Left ventricle myocardium inferior (tissue), 1 donor: ENCODE data around the gene FARS2. TPM values are rescaled to one million over a fixed set of nuclear protein-coding genes. Genes with fewer than 3 reads are reported as not detected.

Source experiments
- DNase-seq: peaks from one replicate; pipeline ENCODE4 v3.0.0-alpha.2; 2020
- H3K27ac ChIP-seq: fragments of 200-600 bp; replicated peaks from 2 replicates; pipeline ENCODE4 v1.8.0; 2021
- H3K27me3 ChIP-seq: fragments of 200-600 bp; 2 replicates; pipeline ENCODE4 v1.8.0; 2021; ENCODE audit warnings: low read depth
- H3K36me3 ChIP-seq: fragments of 200-600 bp; 2 replicates; pipeline ENCODE4 v1.8.0; 2021
- H3K4me1 ChIP-seq: fragments of 200-600 bp; 2 replicates; pipeline ENCODE4 v1.8.0; 2021
- H3K4me3 ChIP-seq: fragments of 200-600 bp; 2 replicates; pipeline ENCODE4 v1.8.0; 2021; ENCODE audit warnings: mild to moderate bottlenecking, moderate library complexity
- H3K9me3 ChIP-seq: fragments of 200-600 bp; replicated peaks from 2 replicates; pipeline ENCODE4 v1.8.0; 2021
- CTCF ChIP-seq: fragments of 200-600 bp; IDR thresholded peaks from 2 replicates; pipeline ENCODE4 v1.8.0; 2021; ENCODE audit warnings: antibody characterized with exemption, mild to moderate bottlenecking, borderline replicate concordance
- intact Hi-C: fragments of 100-400 bp; cut with micrococcal nuclease; formaldehyde crosslinking; loops from one replicate; pipeline ENCODE4 v1.11.0; 2022
- total RNA-seq: library from RNA; stranded (reverse); fragmentation: NEBNext Ultra II Directional; extraction: Animal tissue kit (Norgen Biotek cat#: 25700); gene quantifications from one replicate; pipeline ENCODE4 v1.2.1, GENCODE V29; 2021
- donor health status: DM: no; HTN: yes; CAD: no; lungs with severe emphysema.

The FARS2 gene
- total RNA-seq, 1 donor from 2014 or later: 16.7 TPM

- no peak overlapping the region for H3K4me3 ChIP-seq
- intact Hi-C loops: no loop called here
- H3K27me3 ChIP-seq: no peaks in the 10 kb centered on the region
- no peak for TF ChIP-seq CTCF
- H3K27ac ChIP-seq: no peak overlapping the region
- no peaks in the 10 kb centered on the region for H3K36me3 ChIP-seq
- no peak for DNase-seq
- no peaks in the 10 kb centered on the region for H3K9me3 ChIP-seq
- peaks cover 18% of the 10 kb centered on the region for H3K4me1 ChIP-seq
Observed at GRCh38 chr6:5524110-5524509, 262.8 kb downstream of the FARS2 start.

- H3K27ac ChIP-seq: no peak overlapping the region
- TF ChIP-seq CTCF: no peak
- DNase-seq: no peak
Observed at GRCh38 chr6:5525209-5525608, 263.9 kb downstream of the FARS2 start.

GRCh38 chr6:5529015-5529414 is 267.7 kb downstream of the FARS2 start:
- intact Hi-C loops: no loop called here
- Histone ChIP-seq H3K27ac (no peak overlapping the region), H3K36me3 (no peaks in the 10 kb centered on the region), H3K27me3 (no peaks in the 10 kb centered on the region), H3K4me3 (no peak overlapping the region), H3K9me3 (no peaks in the 10 kb centered on the region), H3K4me1 (peaks cover 3% of the 10 kb centered on the region)
- no peak for TF ChIP-seq CTCF
- DNase-seq: no peak

More at GRCh38 chr6:5525209-5525608, 263.9 kb downstream of the FARS2 start:
- Histone ChIP-seq H3K9me3 (no peaks in the 10 kb centered on the region), H3K4me3 (no peak overlapping the region), H3K4me1 (peaks cover 10% of the 10 kb centered on the region), H3K36me3 (no peaks in the 10 kb centered on the region), H3K27me3 (no peaks in the 10 kb centered on the region)
- intact Hi-C loops: no loop called here

- intact Hi-C loops: no loop called here
- Histone ChIP-seq H3K27me3 (no peaks in the 10 kb centered on the region), H3K4me3 (no peak overlapping the region), H3K9me3 (no peaks in the 10 kb centered on the region), H3K36me3 (no peaks in the 10 kb centered on the region), H3K27ac (no peak overlapping the region), H3K4me1 (peaks cover 3% of the 10 kb centered on the region)
- DNase-seq: no peak
- TF ChIP-seq CTCF: no peak
Observed at GRCh38 chr6:5529733-5530132, 268.4 kb downstream of the FARS2 start.

GRCh38 chr6:5531161-5531560 is 269.8 kb downstream of the FARS2 start:
- Histone ChIP-seq H3K27me3 (no peaks in the 10 kb centered on the region), H3K4me1 (peaks cover 3% of the 10 kb centered on the region), H3K4me3 (no peak overlapping the region), H3K9me3 (no peaks in the 10 kb centered on the region), H3K27ac (no peak overlapping the region), H3K36me3 (no peaks in the 10 kb centered on the region)
- no peak for DNase-seq
- intact Hi-C loops: no loop called here
- no peak for TF ChIP-seq CTCF
